ENCODE data around the gene PDILT.

The PDILT gene

DNA sequence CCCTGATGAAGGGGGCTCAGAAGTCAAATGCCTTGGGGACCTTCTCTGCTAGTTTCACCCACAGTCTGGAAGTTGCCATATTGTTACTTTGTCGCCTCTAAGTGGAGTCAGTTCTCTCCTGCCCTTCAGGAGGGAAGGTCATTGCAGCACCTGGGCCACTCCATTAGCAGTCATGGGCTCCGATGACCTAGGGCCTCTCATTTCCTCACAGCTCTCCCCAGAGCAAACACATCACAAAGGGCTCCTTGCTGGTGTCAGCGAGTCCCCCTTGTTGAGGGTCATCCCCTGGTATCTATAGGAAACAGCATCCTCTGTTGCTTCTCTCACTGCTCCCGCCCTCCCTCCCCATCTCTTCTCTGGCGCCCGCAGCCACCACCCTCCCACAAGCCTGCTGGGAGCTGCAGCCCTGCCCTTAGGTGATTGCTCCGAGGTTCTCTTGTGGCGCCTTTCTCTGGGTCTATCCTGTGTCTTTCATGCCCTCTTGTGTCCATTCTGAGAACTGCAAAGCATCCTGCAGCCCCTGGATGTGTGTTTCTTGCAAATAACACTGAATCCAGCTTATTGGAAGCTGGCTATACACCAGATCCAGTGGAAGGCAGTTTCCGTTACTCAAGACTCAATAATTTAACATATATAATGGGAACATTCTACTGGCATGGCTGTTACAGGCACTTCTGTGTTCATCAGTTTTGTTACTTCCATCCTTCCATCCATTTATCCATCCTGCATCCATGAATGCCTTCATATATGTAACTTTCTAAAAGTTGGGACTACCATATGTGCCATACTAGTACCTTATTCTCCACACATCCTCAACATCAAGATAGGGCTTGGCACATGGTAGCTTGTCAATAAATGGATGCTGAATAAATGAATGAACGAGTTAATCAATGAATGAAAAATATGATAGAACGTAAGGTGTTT lies 21.2 kb downstream of the PDILT start:
- TF ChIP-seq, protein P1, sequence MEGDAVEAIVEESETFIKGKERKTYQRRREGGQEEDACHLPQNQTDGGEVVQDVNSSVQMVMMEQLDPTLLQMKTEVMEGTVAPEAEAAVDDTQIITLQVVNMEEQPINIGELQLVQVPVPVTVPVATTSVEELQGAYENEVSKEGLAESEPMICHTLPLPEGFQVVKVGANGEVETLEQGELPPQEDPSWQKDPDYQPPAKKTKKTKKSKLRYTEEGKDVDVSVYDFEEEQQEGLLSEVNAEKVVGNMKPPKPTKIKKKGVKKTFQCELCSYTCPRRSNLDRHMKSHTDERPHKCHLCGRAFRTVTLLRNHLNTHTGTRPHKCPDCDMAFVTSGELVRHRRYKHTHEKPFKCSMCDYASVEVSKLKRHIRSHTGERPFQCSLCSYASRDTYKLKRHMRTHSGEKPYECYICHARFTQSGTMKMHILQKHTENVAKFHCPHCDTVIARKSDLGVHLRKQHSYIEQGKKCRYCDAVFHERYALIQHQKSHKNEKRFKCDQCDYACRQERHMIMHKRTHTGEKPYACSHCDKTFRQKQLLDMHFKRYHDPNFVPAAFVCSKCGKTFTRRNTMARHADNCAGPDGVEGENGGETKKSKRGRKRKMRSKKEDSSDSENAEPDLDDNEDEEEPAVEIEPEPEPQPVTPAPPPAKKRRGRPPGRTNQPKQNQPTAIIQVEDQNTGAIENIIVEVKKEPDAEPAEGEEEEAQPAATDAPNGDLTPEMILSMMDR (IDR thresholded peaks at IDR 0.05): peak; percentile 79
- Histone ChIP-seq H3K9ac (no peak overlapping the region), H3K9me3 (ENCODE audit: control insufficient read depth, low read length) (no peaks in the 10 kb centered on the region), H3K27me3 (ENCODE audit: control insufficient read depth, insufficient read depth, low read length) (no peaks in the 10 kb centered on the region), H3K27ac (no peak overlapping the region), H3K36me3 (ENCODE audit: control insufficient read depth, insufficient read depth, low read length) (no peaks in the 10 kb centered on the region), H2AFZ (no peak overlapping the region), H3K79me2 (no peaks in the 10 kb centered on the region), H3K4me2 (ENCODE audit: low read length) (no peak overlapping the region), H3K4me1 (no peaks in the 10 kb centered on the region), H3K4me3 (ENCODE audit: low read depth, low read length) (no peak overlapping the region)

DNA sequence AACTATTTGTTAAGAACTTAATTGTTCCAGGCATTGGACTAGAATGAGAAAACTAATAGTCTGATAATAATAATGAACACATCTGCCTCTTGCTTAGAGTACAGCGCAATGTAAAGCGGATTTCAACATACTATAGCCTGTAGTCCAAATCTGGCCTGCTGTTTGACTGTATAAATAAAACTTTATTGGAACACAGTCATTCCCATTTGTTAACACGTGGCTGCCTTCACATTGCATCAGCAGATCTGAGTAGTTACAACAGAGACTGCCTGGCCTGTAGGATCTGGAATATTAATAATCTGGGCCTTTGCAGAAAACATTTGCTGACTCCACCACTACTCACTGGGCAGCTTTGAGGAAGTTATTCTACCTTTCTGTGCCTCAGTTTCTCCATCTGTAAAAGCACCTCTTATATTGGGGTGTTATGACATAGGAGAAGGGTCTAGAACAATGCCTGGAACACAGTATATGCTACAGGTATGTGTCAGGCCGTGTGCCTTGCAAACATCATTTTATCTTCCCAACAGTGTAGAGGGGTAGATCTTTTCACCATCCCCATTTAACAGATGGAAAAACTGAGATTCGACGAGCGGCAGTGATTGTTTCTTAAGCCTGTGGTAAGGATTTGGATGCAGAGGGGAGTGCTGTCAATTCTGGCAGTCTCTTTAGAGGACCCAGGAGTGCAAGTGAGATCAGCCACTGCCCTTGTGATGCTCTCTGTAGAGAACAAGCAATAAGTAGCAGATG lies 22.2 kb downstream of the PDILT start:
- no peak overlapping the region for H3K9ac ChIP-seq
- H3K27ac ChIP-seq: no peak overlapping the region
- TF ChIP-seq, protein P1 (IDR thresholded peaks at IDR 0.05): no peak
- H3K4me1 ChIP-seq: no peaks in the 10 kb centered on the region
- no peak overlapping the region for H3K4me3 ChIP-seq (ENCODE audit: low read depth, low read length)
- H3K79me2 ChIP-seq: no peaks in the 10 kb centered on the region
- no peak overlapping the region for H3K4me2 ChIP-seq (ENCODE audit: low read length)
- no peak overlapping the region for H2AFZ ChIP-seq
- H3K27me3 ChIP-seq (ENCODE audit: control insufficient read depth, insufficient read depth, low read length): no peaks in the 10 kb centered on the region
- H3K9me3 ChIP-seq (ENCODE audit: control insufficient read depth, low read length): no peaks in the 10 kb centered on the region
- no peaks in the 10 kb centered on the region for H3K36me3 ChIP-seq (ENCODE audit: control insufficient read depth, insufficient read depth, low read length)

GRCh38 chr16:20380782-20381181 lies 23.8 kb downstream of the PDILT start:
- no peaks in the 10 kb centered on the region for H3K27me3 ChIP-seq (ENCODE audit: control insufficient read depth, insufficient read depth, low read length)
- H3K9ac ChIP-seq: no peak overlapping the region
- TF ChIP-seq, protein P1 (IDR thresholded peaks at IDR 0.05): no peak
- no peak overlapping the region for H3K4me3 ChIP-seq (ENCODE audit: low read depth, low read length)
- no peak overlapping the region for H3K4me2 ChIP-seq (ENCODE audit: low read length)
- H2AFZ ChIP-seq: no peak overlapping the region
- no peaks in the 10 kb centered on the region for H3K4me1 ChIP-seq
- H3K9me3 ChIP-seq (ENCODE audit: control insufficient read depth, low read length): no peaks in the 10 kb centered on the region
- H3K27ac ChIP-seq: no peak overlapping the region
- no peaks in the 10 kb centered on the region for H3K79me2 ChIP-seq
- no peaks in the 10 kb centered on the region for H3K36me3 ChIP-seq (ENCODE audit: control insufficient read depth, insufficient read depth, low read length)

DNA sequence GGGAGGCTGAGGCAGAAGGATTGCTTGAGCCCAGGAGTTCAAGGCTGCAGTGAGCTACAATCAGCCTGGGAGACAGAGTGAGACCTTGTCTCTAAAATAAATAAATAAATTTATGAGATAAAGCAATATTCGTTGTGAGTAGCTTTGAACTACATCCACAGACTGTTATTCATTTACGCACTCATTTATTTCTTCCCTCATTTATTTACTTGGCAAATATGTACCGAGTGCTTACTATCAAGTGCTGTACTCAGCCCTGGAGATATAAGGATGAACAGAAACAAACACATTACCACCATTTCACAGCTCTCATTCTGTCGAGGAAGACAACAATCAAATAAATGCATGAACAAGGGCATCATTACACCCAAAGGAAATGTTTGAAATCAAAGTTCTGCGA lies 27.4 kb downstream of the PDILT start:
- H3K9me3 ChIP-seq (ENCODE audit: control insufficient read depth, low read length): no peaks in the 10 kb centered on the region
- H3K4me1 ChIP-seq: no peaks in the 10 kb centered on the region
- H3K36me3 ChIP-seq (ENCODE audit: control insufficient read depth, insufficient read depth, low read length): no peaks in the 10 kb centered on the region
- H3K9ac ChIP-seq: no peak overlapping the region
- no peak overlapping the region for H3K4me2 ChIP-seq (ENCODE audit: low read length)
- H3K27me3 ChIP-seq (ENCODE audit: control insufficient read depth, insufficient read depth, low read length): no peaks in the 10 kb centered on the region
- H3K27ac ChIP-seq: no peak overlapping the region
- TF ChIP-seq, protein P1 (IDR thresholded peaks at IDR 0.05): no peak
- H2AFZ ChIP-seq: no peak overlapping the region
- no peaks in the 10 kb centered on the region for H3K79me2 ChIP-seq
- H3K4me3 ChIP-seq (ENCODE audit: low read depth, low read length): no peak overlapping the region
